Measurements from ENCODE around the gene ABCG1.

Gene ABCG1

DNA sequence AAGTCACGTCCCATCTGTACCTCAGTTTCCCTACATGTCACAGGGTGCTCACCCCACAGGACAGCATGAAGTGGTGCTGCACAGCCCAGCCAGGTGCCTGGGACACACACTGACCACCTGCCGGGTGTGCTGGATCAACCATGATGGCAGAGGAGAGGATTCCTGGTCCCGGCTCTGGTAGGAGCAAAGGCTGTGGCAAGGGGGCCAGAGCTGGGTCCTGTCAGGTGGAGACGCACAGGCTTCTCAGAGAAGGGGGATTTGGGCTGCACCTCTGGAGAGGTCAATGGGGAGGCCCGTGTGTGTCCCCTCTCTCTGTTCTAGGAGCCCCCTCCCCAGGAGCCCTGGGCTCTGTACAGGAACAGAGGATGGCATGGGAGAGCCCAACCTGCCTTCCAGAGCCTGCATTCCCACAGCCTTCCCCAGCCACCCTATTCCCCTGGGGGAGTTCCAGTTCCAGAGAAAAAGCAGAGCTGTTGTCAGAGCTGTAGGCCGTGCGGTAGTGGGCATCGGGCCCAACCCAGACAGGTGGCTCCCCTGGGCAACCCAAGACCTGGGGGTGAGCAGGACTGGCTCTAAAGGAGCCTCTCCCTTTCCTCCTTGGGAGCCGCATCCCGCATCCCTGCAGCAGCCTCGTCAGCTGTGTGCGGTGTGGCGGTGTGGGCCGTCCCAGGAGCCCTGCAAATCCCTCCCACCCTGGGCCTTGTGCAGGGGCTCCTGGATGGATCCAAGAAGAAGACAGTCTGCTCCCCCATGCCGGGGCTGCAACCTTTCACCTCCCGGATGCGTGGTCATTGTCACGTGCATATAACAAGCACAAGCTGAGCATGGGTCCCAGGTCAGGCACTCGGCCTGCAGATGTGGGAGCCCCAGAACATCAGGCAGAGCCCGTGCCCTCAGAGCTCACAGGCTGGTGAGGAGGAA lies 99.1 kb downstream of the ABCG1 start:
- in situ Hi-C loops (cut with MboI; ENCODE audit: low sequenced_read_pairs) = no loop called here

- in situ Hi-C loops (cut with MboI; ENCODE audit: low sequenced_read_pairs) = no loop called here
These were observed 100.4 kb downstream of the ABCG1 start for GRCh38 chr21:42319376-42319775.

- in situ Hi-C loops (cut with MboI; ENCODE audit: low sequenced_read_pairs) = no loop called here
These were observed 101.1 kb downstream of the ABCG1 start for GRCh38 chr21:42319851-42320572.

DNA sequence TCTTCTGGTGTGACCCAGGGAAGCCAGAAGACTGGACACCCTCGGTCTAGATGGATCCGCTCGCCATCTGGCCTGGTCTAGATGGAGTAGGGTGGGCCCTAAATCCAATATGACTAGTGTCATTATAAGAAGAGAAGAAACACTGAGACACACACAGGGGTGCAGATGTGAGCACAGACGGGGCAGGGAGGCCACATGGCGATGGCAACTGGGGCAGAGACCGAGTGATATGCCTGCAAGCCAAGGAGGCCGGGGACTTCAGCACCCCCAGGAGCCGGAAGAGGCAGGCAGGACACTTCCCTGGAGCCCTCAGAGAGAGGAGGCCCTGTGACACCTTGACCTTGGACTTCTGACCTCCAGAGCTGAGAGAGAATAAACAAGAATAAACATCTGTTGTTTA lies 101.9 kb downstream of the ABCG1 start:
- in situ Hi-C loops (cut with MboI; ENCODE audit: low sequenced_read_pairs) = no loop called here

- in situ Hi-C loops (cut with MboI; ENCODE audit: low sequenced_read_pairs) = no loop called here
These were observed 102.3 kb downstream of the ABCG1 start for GRCh38 chr21:42321231-42321630.

GRCh38 chr21:42321845-42322244 lies 102.9 kb downstream of the ABCG1 start:
- in situ Hi-C loops (cut with MboI; ENCODE audit: low sequenced_read_pairs) = no loop called here

DNA sequence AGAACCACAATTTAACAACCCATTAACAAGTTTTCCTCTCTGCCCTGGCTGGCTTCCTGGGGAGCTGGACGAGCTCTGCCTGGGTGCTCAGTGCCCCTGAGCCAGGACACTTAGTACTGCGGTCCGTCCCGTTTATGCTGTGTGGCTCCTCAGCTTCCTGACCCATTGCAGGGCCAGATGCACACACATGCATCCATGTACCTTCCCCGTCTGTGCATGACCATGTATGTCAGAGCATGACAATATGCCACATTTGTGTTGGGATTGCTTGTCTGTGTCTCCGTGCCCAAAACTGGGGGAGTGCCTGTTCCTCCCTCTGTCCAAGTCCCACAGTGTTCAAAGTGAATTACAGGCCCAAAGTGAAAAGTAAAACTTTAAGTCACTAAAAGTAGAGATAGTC lies 106.0 kb downstream of the ABCG1 start:
- in situ Hi-C loops (cut with MboI; ENCODE audit: low sequenced_read_pairs) = no loop called here

DNA sequence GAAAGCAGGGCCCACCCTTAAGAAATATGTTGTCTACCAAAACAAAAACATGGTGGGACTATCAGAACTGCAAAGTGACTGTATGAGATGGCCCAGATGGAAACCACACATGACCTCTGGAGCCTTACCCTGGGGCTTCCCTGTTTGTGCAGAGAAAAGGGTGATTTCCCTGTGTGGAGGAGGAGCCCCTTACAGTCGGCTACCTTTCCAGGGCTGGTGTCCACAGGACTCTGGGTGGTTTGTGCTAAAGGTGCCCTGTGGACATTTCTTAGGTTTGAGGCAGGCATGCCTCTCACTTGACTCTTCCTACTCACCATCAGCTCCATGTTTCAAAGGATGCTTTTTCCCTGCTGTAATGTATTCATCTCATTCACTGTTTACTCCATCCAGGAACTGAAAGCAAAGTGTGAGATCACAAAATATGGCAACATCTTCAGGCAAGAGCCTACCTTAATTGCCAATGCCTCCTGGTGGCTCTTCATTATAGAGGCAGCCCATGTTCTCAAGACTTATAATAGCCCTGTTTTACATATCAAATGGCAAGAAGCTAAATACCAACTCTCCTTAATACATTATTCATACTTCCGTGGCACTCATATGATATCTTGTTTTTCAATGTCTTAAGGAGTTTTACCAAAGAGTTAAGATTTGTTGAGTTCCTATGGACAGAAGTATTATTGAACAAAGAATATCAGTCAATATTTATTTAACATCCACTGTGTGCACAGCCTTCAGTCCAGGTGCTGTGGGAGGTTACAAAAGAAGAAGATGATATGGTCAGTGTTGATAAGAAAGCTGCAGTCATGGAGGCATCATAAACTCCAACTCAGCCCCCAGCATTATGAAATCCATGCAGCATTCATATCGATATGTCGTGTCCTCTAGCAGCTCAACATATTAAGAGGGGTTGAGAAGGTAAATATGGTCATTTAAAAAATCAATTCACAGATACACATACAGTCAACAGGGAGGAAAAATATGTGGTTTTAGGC lies 111.7 kb downstream of the ABCG1 start:
- in situ Hi-C loops (cut with MboI; ENCODE audit: low sequenced_read_pairs) = no loop called here

GRCh38 chr21:42331660-42332059 lies 112.7 kb downstream of the ABCG1 start:
- in situ Hi-C loops (cut with MboI; ENCODE audit: low sequenced_read_pairs) = no loop called here

GRCh38 chr21:42332557-42333317 lies 113.8 kb downstream of the ABCG1 start:
- in situ Hi-C loops (cut with MboI; ENCODE audit: low sequenced_read_pairs) = no loop called here

GRCh38 chr21:42336054-42336453 lies 117.1 kb downstream of the ABCG1 start:
- in situ Hi-C loops (cut with MboI; ENCODE audit: low sequenced_read_pairs) = no loop called here

DNA sequence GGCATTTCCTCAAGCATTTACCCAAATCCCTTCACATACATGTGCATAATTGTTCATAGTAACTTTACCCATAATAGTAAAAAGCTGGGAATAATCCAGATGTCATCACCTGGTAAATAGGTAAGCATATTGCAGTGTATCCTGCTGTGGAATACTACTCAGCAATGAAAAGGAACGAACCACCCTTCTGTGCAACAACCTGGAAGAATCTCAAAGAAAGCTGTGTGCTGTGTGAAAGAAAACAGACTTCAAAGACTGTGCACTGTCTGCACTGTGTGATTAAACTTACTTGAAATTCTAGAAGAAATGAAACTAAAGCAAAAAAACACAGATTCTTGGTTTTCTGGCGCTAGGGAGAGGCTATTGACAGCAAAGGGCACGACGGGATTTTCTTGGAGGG lies 118.3 kb downstream of the ABCG1 start:
- in situ Hi-C loops (cut with MboI; ENCODE audit: low sequenced_read_pairs) = no loop called here

DNA sequence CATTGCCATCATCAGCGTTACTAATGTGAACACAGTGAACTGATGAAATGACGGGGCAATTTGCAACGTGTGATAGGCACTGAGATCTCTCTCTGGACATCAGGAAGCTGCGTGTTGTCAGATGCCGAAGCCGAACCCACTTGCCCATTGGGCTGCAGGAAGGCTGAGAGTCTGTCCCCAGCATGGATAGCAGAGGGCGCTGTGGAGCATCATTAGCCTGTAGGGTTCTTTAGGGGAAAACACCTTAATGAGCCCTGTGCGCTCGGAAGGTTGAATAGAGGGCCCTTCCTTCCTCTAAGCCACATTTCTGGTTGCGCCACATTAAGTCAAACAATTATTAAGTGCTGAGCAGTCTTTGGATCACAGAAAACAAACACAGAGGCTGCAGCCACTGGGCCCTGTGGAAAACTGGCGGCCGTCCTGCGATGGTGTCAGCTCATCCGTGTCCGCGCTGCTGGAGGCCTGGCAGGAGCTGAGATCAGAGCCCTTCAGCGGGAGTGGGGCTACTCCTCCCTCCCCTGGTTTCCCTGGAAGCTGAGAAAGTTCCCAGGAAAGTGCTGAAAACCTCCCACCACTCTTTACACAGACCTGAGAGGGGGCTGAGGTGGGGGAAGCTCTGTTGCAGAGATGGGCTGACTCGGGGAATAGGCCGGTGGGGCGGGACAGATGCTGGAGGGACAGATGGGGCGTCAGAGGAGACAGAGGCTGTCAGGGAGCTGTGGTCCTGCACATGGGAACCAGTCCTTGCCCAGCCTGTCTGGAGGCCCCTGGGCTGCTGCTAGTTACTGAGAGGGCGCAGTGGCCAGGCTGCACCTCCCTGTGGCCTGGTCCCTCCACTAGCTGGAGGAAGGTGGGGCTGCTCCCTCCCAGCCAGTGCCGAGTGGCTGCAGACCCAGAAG lies 119.1 kb downstream of the ABCG1 start:
- in situ Hi-C loops (cut with MboI; ENCODE audit: low sequenced_read_pairs) = no loop called here

- in situ Hi-C loops (cut with MboI; ENCODE audit: low sequenced_read_pairs) = no loop called here
These were observed 120.1 kb downstream of the ABCG1 start for GRCh38 chr21:42338729-42339715.

DNA sequence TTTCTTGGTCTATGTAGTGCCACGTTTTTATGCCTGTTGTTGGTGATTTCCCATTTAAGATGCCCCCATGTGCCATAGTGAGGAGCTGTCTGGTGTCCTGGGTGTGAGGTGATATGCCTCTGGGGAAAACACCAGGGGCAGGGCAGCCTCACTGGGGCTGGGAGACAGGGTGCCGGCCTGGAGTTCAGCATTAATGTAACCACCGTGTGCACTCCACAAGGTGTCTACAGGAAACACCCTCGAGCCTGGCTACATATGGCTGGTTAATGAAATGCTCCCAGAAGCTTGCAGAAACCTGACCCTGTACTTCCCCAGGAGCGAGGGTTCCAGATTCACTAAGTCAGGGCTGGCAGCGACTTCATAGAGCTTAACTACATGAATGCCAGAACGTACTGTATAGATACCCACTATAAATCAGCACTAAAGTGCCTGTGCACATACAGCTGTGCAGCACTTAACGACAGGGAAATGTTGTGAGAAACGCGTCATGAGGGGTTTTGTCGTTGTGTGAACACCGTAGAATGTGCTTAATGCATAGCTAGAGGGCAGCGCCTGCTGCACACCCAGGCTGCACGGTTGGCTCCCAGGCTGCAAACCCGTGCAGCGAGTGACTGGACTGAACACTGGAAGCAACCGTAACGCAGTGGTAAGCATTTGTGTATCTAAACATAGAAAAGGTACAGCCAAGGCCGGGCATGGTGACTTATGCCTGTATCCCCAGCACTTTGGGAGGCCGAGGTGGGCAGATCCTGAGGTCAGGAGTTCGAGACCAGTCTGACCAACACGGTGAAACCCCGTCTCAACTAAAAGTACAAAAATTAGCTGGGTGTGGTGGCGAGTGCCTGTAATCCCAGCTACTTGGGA lies 121.5 kb downstream of the ABCG1 start:
- in situ Hi-C loops (cut with MboI; ENCODE audit: low sequenced_read_pairs) = no loop called here

DNA sequence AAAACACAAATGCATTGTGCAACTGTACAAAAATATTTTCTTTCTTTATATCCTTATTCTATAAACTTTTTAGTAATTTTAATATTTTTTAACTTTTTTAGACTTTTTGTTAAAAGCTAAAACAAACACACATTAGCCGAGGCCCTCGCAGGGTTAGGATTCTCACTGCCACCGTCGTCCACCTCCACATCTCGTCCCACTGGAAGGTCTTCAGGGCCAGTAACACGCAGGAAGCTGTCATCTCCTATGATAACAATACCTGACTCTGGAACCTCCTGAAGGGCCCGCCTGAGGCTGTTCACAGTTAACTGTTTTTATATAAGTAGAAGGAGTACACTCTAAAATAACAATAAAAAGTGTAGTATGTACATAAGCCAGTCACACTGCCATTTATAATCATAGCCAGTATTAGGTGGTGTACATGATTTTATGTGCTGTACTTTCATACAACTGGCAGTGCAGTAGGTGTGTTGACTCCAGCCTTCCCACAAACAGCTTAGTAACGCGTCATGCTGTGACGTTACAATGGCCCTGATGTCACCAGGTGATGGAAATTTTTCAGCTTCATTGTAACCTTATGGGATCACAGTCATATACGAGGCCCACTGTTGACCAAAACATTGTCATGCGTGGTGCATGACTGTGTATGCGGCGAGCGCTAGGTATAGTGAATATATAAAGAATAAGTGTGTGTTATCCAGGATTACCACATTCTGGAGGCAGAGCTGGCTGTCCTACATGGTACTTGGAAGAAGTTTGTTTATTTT lies 123.0 kb downstream of the ABCG1 start:
- in situ Hi-C loops (cut with MboI; ENCODE audit: low sequenced_read_pairs) = no loop called here
